Stimulated activated CD8-positive, alpha-beta memory T cell treated with anti-CD3 and anti-CD28 coated beads, Interleukin-7, amount 100 ng/mL, for 1 hour (primary cell): ENCODE measurements around the gene FARP1.

ENCODE experiments used
- DNase-seq, 2 donors: peaks; one replicate each; pipeline ENCODE4 v3.0.0-alpha.2; 2020; ENCODE audit warnings: low read depth in 2 of 2

The FARP1 gene

DNA sequence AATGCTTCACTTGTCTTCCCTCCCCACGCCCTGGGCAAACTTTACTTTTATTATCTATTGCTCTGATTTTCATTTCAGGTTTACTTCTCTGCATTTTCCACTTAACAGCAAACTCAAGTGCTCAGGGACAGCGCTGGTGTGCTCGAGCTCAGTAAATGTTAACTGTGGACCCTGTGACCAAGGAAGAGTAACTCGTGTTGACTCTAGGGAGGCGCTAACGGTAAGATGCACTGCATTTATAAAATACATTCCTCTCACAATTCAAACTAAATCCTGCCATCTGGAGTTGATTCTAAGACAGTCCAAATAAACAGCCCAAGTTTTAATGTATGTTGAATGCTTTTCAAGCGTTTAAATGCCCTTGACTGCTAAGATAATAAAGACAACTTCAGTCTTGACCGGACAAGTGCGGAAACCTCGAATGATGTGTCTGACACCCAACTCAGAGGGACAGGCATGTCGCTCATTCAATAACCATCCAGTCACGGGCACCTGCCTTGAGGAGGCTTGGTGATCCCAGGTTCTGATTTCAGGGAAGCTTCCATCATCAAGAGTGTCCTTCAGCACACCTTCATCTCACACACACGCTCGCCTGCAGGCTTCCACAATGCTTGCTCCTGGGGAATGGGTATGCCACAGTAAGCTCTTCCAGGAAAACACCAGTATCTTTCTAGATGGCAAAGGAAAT, 340.9 kb downstream of the FARP1 start:
- no peak for DNase-seq

DNA sequence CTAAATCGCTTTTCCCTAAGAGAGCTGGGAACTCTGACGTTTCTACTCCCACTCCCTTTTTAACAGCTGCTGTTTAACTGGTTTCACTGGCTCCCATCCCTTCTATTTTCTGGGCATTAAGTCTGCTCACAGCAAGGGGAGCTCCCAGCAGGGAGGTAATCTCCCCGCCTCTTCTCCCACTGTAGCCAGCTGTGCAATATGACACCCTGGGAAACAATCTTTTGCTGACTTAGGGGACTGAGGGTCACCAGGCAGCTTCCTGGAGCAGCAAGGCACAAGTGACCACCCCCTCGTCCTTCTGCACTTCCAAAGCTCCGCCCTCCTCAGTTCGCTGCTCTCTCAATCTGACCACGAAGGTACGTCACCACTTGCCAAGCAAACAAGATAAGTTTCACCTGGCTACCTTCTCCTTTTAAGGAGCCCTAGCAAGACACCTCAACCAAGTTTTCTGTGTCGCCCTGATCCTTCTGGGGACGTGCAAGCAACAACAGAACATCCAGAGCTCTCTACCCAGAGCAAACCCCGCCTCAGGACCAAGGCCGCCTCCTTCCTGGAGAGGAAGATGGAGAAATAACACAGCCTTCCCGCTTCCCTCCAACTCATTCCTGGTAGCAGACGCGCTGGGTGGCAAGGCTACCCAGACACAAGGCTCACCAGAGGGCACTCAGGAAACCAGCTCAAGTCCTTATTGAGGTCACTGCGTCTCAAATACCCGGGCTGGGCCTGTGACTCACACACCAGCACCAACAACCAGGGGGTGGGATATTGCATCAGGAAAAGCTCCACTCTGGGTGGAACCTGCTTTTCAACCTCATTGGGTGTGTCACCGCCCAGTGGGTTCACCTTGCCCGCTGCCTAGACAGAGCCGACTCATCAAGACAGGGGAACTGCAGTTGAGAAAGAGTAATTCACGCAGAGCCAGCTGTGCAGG, 341.7 kb downstream of the FARP1 start:
- peak in 1 of 2 donors; percentile 24 for DNase-seq

DNA sequence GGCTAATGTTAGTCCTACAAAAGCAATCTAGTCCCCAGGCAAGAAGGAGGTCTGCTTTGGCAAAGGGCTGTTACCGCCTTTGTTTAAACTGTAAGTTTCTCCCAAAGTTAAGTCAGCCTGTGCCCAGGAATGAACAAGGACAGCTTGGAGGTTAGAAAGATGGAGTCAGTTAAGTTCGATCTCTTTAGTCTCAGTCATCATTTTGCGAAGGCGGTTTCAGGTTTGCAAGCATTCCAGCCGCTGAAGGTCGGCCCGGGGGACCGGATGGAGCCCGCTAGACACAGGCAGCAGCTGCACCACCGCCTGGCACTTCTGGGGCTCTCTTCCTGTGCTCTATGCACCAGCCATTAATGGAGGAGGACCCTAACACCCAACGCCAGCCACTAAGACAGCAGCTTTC, 342.7 kb downstream of the FARP1 start:
- no peak for DNase-seq

DNA sequence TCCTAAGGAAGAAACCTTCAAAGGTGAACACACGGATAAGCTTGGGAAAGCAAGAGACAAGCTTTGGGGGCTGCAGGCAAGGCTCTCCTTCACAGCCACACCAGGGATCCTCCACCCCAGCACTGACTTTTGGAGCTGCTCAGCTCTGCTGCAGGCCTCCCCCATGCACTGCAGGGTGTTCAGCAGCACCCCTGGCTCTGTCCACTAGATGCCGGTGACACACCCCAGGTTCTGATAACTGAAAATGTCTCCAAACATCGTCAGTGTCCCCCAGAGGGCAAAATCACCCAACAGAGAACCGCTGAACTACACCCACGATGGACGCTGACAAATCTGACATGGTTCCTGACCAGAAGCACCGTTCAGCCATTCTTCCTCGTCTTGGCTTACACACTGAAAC, 343.5 kb downstream of the FARP1 start:
- no peak for DNase-seq

GRCh38 chr13:98487016-98487415, 344.1 kb downstream of the FARP1 start:
- DNase-seq = no peak

DNA sequence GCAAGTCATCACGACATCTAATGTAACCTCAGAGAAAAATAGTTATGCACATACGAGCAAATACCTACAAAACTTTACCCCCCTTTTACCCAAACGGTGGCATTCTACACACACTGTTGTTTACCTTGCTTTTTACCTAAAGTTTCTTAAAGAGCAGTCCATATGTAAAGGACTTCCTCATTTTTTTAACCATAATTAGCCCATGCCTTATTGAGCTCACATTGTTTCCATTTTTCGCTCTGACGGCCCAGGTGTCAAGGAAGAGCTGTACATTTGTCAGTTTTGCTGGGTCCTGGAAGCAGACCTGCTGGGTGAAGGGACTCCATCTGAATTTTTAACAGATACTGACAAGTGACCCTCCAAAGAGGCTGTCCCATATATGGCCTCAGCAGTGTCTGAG, 344.6 kb downstream of the FARP1 start:
- DNase-seq = no peak

DNA sequence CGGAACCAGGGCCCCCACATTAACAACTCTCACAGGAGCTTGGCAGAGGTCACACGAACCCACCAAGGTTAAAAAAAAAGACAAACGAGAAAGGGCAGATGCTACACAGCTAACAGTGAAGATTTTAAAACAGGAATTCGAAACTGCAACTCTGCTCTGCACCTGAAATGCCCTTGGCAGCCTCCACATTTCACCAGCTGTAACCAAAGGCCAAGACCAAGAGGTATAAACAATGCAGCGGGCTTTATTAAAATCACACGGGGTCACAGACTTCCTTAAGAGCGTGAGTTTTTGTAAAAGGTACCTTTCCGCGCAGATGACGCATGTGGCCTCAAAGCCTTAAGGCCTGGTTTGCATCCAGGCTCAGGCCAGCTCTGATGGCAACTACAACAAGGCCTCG, 345.8 kb downstream of the FARP1 start:
- no peak for DNase-seq

GRCh38 chr13:98489446-98490194, 346.7 kb downstream of the FARP1 start:
- DNase-seq = no peak

DNA sequence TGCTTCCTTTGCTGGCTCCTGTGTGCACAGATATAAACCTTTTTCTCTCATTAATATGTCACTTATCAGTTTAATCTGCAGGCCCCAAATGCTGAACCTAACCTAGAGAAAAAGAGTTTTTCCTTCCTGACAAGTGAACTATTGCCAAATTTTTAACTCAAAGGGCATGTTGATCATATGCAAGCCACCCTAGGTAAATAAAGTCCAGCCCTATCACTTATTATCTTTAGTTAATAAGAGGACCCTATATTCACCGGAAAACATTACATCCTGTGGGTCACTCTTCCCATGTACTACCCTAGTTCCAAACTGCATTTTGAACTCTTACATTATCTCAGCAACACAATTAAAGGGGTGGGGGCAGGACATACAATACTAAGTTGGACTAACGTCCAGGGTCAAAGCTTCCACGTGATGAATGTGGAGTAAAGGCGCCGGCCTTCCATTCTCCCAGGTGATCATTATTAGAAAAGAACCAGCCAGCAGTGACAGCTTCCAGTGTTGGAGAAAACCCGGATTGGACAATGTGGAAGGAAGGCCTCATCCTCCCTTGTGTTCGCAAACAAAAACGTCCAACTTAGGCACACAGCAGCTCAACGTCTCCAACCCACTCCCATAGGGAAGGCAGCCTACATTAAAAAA, 347.4 kb downstream of the FARP1 start:
- DNase-seq = no peak

DNA sequence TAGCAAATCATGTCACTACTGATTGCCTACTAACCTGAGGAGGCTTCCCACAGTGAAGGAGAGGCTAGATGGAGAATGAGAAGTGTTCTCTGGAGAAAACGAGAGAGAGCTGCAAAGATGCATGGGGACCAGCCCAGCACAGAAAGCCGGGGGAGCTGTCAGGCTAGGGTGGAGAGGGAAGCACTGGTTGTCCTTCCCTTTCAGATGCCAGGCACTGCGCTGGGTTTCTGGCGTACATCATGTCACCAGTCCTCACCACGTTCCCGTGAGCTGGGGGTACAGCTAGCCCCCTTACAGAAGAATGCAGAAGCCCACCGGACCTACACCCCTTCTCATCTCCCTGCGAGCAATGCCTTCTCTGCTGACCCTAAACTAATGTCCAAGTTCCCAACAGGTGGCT, 348.0 kb downstream of the FARP1 start:
- no peak for DNase-seq

- DNase-seq = no peak
Observed at GRCh38 chr13:98492335-98493041, 349.6 kb downstream of the FARP1 start.

DNA sequence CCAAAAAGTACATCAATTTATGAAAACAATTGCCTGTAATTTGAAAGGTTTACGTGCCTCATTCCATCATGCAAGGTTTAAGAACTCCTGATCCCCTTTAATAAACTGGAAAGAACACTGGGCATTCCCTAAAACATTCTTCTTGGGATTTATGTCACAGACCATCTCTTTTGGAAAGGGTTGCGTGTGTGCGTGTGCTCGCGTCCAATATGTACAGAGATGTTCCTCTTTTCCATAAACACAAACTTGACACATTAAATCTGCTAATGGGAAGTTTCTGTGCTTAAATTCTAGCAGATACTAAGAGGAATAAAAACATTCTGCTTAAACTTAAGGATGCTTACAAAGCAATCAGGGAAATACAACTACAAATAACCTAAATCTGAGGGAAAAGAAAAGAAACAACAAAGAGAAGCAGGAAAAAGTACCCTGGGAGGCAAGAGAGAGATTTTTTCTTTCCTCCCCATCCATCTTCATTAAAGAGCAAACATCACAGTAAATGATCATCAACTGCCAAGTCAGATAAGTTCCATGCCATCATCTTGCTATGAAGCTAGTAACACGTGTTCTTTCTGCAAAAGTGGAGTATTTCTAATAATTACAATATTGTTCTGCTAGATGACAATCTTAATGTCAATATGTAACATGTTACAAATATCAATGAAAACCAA, 350.3 kb downstream of the FARP1 start:
- no peak for DNase-seq

DNA sequence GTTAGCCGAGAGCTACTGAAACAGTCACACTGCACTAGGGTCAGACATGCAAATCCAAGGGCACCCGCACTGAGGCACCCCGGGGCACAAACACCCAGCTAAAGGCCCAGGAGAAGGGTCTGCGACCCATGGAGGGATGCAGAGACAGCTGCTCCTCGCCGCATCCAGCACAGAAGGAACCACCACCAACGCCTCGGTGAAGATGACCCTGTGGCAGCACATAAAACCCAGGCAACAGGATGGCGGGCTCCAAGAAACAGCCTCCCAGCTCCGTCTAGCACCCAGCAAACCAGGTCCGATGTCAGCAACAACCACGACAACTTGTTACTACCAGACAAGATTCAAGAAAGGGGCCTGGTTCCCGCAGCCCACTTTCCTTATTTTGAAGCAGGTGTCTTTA, 351.9 kb downstream of the FARP1 start:
- DNase-seq = no peak

DNA sequence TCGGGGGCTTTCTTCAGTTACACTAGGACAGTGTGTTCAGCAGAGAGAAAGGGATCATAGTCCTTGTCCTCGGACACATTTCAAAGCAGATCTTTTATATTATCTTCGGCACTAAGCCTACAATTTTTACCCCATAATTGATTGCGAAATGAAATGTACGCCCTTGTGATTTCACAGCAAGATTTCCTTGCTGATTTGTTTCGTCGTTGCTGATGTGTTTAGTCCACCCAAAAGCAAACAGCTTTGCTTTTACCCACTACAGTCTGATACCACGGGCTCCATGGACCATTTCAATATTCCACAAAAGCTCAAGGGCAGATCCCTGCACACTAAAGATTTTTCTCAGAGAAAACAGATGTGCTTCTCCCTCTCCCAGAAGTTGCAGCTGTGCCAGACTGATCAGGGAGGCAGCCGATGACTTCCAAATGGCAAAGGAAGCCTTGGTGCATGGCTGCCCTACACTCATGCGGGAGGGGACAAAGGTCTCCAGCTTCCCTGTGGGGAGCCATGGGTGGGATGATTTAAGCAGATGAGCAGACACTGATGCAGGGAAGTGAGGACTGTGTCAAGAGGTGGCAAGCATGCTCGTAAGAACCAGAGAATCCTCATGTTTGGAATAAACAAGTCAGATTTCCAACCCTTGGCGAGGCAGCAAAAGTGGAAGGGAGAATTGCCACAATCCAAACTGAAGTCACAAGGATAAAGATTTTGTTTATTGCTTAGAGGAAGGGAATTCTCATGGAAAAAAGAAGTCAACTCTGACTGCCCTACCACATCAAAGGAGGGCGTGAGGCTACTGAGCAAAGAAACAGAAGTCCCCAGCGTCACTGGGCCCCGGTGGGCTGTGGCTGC, 353.0 kb downstream of the FARP1 start:
- no peak for DNase-seq

GRCh38 chr13:98496479-98496791, 353.5 kb downstream of the FARP1 start:
- no peak for DNase-seq

GRCh38 chr13:98496966-98497365, 354.1 kb downstream of the FARP1 start:
- no peak for DNase-seq

DNA sequence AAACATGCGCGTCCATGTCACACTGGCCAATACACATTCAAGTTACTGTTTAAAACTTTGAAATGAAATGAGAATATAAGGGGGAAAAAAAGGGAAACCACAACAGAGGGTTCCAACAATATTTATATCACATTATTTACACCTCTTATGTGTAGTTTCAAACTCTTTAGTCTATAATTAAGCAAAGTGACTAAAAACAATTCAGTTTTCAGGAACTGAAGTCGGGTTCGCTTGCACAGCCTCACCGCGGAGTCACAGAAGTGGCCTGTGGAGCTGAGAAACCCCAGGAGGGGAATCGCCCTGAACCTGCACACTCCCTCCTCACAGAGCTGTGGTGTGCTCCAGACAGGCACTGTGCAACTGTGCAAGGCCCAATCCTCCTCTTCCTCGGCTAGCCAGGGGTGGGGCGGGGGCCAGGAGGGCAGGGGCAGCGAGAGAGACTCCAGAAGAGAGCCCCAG, 358.1 kb downstream of the FARP1 start:
- DNase-seq = no peak

DNA sequence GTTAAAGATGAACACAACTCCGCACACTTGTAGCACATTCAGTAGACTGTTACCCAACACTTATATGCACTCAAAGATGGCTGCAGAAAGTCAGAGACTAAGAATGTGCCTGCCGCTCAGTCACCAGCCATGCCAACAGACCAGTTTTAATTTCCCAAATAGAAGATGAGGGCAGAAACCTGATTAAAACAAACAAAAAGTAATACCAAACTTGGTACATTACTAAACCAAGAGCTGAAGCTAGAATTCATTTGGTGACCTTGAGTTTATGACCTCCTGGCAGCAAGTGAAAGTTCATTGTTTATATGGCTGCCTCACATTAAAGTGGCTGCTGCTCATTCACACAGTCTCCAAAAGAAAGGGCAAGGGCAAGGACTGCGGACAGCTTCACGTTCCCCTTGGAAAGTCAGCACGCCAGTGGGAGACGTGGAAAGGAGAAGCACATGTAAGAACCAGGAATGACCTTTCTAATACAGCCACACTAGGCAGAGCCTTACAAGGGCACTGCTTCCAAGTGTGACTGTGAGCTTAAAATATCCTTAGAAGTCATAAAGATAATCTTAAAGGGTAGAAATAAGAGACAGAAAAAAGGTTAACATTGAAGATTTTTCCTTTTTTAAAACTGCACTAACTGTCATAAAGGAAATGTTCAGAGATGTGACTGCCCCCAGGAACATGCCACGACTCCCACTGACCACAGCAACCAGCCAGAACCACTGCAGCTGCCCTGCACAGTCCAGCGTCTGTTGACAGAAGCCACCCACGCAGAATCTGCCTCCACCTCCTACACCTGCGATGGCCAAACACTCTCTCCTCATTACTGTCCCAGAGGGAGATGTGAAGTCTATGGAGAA, 360.5 kb downstream of the FARP1 start:
- no peak for DNase-seq

DNA sequence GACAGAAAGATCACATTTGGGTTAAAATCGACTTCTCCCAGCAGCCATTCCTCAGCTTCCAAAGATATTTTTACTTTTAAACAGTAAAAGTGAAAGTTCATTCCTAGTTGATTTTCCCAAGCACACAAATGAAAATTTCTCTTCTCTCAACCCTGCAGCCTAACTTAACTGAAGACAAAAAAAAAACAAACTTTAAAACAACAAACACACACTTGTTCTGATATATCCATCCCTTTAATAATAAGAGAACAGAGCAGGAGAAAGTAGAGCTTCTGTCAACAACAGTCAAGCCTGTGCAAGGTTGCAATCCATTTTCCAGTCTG, 361.1 kb downstream of the FARP1 start:
- no peak for DNase-seq
